HG03135 (cell line): ENCODE data around the gene PWWP2B.

Experiments used
- ATAC-seq: cut with Tn5 transposase; IDR thresholded peaks from one replicate; pipeline ENCODE4 v1.9.1; 2021; ENCODE audit warnings: mild to moderate bottlenecking, moderate library complexity; ENCODE audit not compliant: unreplicated experiment

PWWP2B gene

GRCh38 chr10:132405463-132405991 is 8.5 kb downstream of the PWWP2B start:
- no peak for ATAC-seq

GRCh38 chr10:132406181-132406580 is 9.2 kb downstream of the PWWP2B start:
- ATAC-seq = no peak

- ATAC-seq = no peak
Measured at GRCh38 chr10:132406750-132407149, 9.8 kb downstream of the PWWP2B start.

GRCh38 chr10:132407243-132407746 is 10.3 kb downstream of the PWWP2B start:
- no peak for ATAC-seq

GRCh38 chr10:132407846-132408278 is 10.9 kb downstream of the PWWP2B start:
- ATAC-seq = no peak

GRCh38 chr10:132408367-132408781 is 11.4 kb downstream of the PWWP2B start:
- no peak for ATAC-seq

- ATAC-seq = no peak
Measured at GRCh38 chr10:132408823-132409666, 12.0 kb downstream of the PWWP2B start.

GRCh38 chr10:132409667-132410028 is 12.6 kb downstream of the PWWP2B start:
- no peak for ATAC-seq

- no peak for ATAC-seq
Measured at GRCh38 chr10:132410056-132410778, 13.2 kb downstream of the PWWP2B start.

GRCh38 chr10:132410779-132411532 is 14.0 kb downstream of the PWWP2B start:
- ATAC-seq = no peak

- no peak for ATAC-seq
Measured at GRCh38 chr10:132411561-132412253, 14.7 kb downstream of the PWWP2B start.

- no peak for ATAC-seq
Measured at GRCh38 chr10:132412316-132413192, 15.6 kb downstream of the PWWP2B start.

GRCh38 chr10:132413226-132414205 is 16.5 kb downstream of the PWWP2B start:
- no peak for ATAC-seq

GRCh38 chr10:132414402-132415016 is 17.5 kb downstream of the PWWP2B start:
- no peak for ATAC-seq

GRCh38 chr10:132415255-132415654 is 18.3 kb downstream of the PWWP2B start:
- ATAC-seq = no peak

GRCh38 chr10:132415956-132416355 is 19.0 kb downstream of the PWWP2B start:
- ATAC-seq = no peak

- ATAC-seq = no peak
Measured at GRCh38 chr10:132416566-132417256, 19.7 kb downstream of the PWWP2B start.
